Mammary epithelial cell (primary cell): ENCODE data around the gene SIK3.

Experiments
- CTCF ChIP-seq, 2 donors: IDR thresholded peaks in 1 of 2; conservative IDR thresholded peaks in 1 of 2; 2 replicates each; pipeline ENCODE4 v1.5.1; 2011 to 2012; ENCODE audit warnings: inconsistent platforms in 2 of 2, low read length in 2 of 2, mild to moderate bottlenecking in 2 of 2, control low read depth in 1 of 2, low read depth in 1 of 2; ENCODE audit not compliant: insufficient read depth in 1 of 2; ENCODE audit errors: extremely low read depth in 1 of 2
- EZH2 ChIP-seq: IDR thresholded peaks from 2 replicates; pipeline ENCODE4 v1.6.1; 2012; ENCODE audit warnings: low read length, inconsistent platforms, borderline replicate concordance

DNA sequence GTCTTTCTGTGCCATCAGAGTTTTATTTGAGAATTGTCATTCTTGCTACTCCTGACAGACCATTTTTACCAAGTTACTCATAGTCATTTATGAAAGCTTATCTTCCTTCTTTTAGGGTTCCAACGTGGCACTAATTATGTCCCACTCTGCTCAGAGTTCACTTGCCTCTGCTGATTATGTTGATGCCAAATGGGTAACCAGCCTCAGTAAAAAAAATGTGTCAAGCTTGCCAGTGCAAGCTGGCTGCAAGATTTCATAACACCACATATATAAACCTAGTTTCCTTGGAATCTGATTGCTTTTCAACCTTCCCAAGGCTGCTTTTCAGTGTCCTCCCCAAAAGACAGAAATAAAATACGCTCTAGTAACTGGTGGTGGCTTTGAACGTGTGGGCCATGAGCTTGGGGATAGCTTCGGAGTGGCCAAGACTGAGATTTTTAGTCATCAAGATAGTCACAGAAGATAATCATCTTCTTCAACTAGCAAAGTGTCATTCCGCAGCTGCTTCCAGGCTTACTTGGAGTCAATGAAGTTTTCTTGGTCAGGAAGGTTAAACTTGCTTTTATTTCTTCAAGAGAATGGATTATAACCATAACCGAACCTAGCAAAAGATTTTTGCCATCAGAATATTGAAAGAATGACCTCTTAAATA lies 231.3 kb downstream of the SIK3 start:
- TF ChIP-seq CTCF (conservative IDR thresholded peaks at IDR 0.05 in 1 of 2, IDR thresholded peaks at IDR 0.05 in 1 of 2; ENCODE audit: extremely low read depth in 1 of 2, insufficient read depth in 1 of 2, low read depth in 1 of 2, low read length in 2 of 2) = no peak
- no peak for TF ChIP-seq EZH2
